K562 (cell line): ENCODE data around the gene GAMT. TPM values are rescaled to one million over a fixed set of nuclear protein-coding genes. Genes with fewer than 3 reads are reported as not detected.

Experiments used
- ETS1 ChIP-seq: conservative IDR thresholded peaks from 2 replicates; pipeline ENCODE4 v1.6.1; 2011; ENCODE audit warnings: low read depth, mild to moderate bottlenecking, low read length; ENCODE audit not compliant: control insufficient read depth
- GTF2B ChIP-seq: IDR thresholded peaks from 2 replicates; pipeline ENCODE4 v1.6.1; 2011; ENCODE audit not compliant: insufficient read length; ENCODE audit errors: extremely low read depth
- MNT ChIP-seq, 2 experiments: fragments of 450-650 bp; conservative IDR thresholded peaks; 2 replicates each; pipeline ENCODE4 v1.6.1; 2017; ENCODE audit warnings: mild to moderate bottlenecking in 2 of 2, moderate library complexity in 2 of 2
- PREB ChIP-seq: sonication (generic); formaldehyde crosslinking; IDR thresholded peaks from 2 replicates; pipeline ENCODE4 v1.8.1; 2023; ENCODE audit warnings: mild to moderate bottlenecking, missing genetic modification reagents
- RREB1 ChIP-seq: fragments of 250-450 bp; sonication (Bioruptor Pico); IDR thresholded peaks from 2 replicates; pipeline ENCODE4 v1.4.0; 2020
- SMARCB1 ChIP-seq: IDR thresholded peaks from 2 replicates; pipeline ENCODE4 v1.6.1; 2011; ENCODE audit warnings: improper control_type of control experiment, low read depth; ENCODE audit not compliant: insufficient read length
- SPI1 ChIP-seq: IDR thresholded peaks from 2 replicates; pipeline ENCODE4 v1.6.1; 2011; ENCODE audit warnings: low read depth, low read length, control low read depth, borderline replicate concordance
- SUPT5H ChIP-seq: fragments of 450-650 bp; IDR thresholded peaks from 2 replicates; pipeline ENCODE4 v1.6.1; 2016
- TCF3 ChIP-seq: sonication (generic); formaldehyde crosslinking; IDR thresholded peaks from 2 replicates; pipeline ENCODE4 v1.4.0; 2020; ENCODE audit warnings: mild to moderate bottlenecking, missing genetic modification reagents
- ZBTB34 ChIP-seq: fragments of 250-450 bp; sonication (Bioruptor Pico); IDR thresholded peaks from 2 replicates; pipeline ENCODE4 v1.8.0; 2021; ENCODE audit warnings: mild to moderate bottlenecking, moderate library complexity
- ZNF184 ChIP-seq: sonication (generic); formaldehyde crosslinking; IDR thresholded peaks from 2 replicates; pipeline ENCODE4 v1.5.0; 2020; ENCODE audit warnings: missing genetic modification reagents
- ZNF655 ChIP-seq: fragments of 250-450 bp; sonication (Bioruptor Pico); IDR thresholded peaks from 2 replicates; pipeline ENCODE4 v1.5.0; 2021
- ZNF696 ChIP-seq: fragments of 250-450 bp; sonication (Bioruptor Pico); conservative IDR thresholded peaks from 2 replicates; pipeline ENCODE4 v1.4.0; 2020; ENCODE audit warnings: mild to moderate bottlenecking, moderate library complexity
- polyA plus RNA-seq, 8 experiments: library from polyadenylated mRNA; depleted of rRNA in 4 of 8; stranded (reverse) in 5 of 8; unstranded in 3 of 8; fragments of >200 nt; fragmentation: Nextera tagmentation in 2 of 8; fragmentation: Illumina TruSeq in 1 of 8; extraction: Ambion mirVana in 2 of 8; extraction: Trizol in 1 of 8; gene quantifications; 2 replicates each; pipeline versions ENCODE4 v1.2.1 to v1.2.3, GENCODE V29; 2011 to 2014; ENCODE audit warnings: inconsistent platforms in 1 of 8, missing spikeins in 1 of 8
- total RNA-seq, 7 experiments: library from RNA; depleted of rRNA in 6 of 7; stranded (reverse); fragments of >200 nt in 6 of 7; fragmentation: Illumina TruSeq in 2 of 7; extraction: Trizol in 2 of 7; gene quantifications; 2 replicates each; pipeline versions ENCODE4 v1.2.1 to v1.2.3, GENCODE V29; 2011 to 2021; ENCODE audit warnings: low replicate concordance in 1 of 7

The GAMT gene
- total and polyA plus RNA-seq, 9 of the 15 experiments (the other 6 are each of a cell fraction or from before 2014, with no cell fraction given): 1.3 to 35.3 (median 27.2) TPM

GRCh38 chr19:1383312-1384084 lies 17.8 kb downstream of the GAMT start, which contains the start of gene NDUFS7 (continued):
- peak; percentile 93 for TF ChIP-seq ETS1
- no peak for TF ChIP-seq ZNF655 (CRISPR knock-in tag)
- no peak for TF ChIP-seq SPI1
- TF ChIP-seq ZBTB34 (CRISPR knock-in tag): no peak
- TF ChIP-seq ZNF696 (CRISPR knock-in tag): no peak
- no peak for TF ChIP-seq ZNF184 (CRISPR knock-in tag)
- TF ChIP-seq GTF2B: no peak
- TF ChIP-seq RREB1 (CRISPR knock-in tag): peak; percentile 89; the same call in 1 of the 2 replicates
- TF ChIP-seq SMARCB1: no peak
- TF ChIP-seq SUPT5H: peak; percentile 75
- TF ChIP-seq PREB (CRISPR knock-in tag): peak; percentile 100
- peak; percentile 94 to 97 for TF ChIP-seq MNT (conservative IDR thresholded peaks at IDR 0.05)
- peak; percentile 45; the same call in 1 of the 2 replicates for TF ChIP-seq TCF3
